K562 (cell line): Measurements from ENCODE around the gene SYT8. TPM values are rescaled to one million over a fixed set of nuclear protein-coding genes. Genes with fewer than 3 reads are reported as not detected.
A peak's percentile ranks its signal among the peaks of the same experiment; 100 is the strongest.

Experiments used
- ADNP ChIP-seq: fragments of 200-800 bp; sonication (Bioruptor generic); IDR thresholded peaks from 2 replicates; pipeline ENCODE4 v1.6.1; 2016; ENCODE audit warnings: missing genetic modification characterization, missing compliant biosample characterization
- ARID1B ChIP-seq: fragments of 450-650 bp; IDR thresholded peaks from 2 replicates; pipeline ENCODE4 v1.6.1; 2016; ENCODE audit warnings: antibody characterized with exemption, mild to moderate bottlenecking, inconsistent platforms
- CXXC5 ChIP-seq: fragments of 250-450 bp; sonication (Bioruptor Pico); IDR thresholded peaks from 2 replicates; pipeline ENCODE4 v1.8.0; 2022; ENCODE audit warnings: inconsistent platforms, mild to moderate bottlenecking, moderate library complexity
- FOXK2 ChIP-seq, 2 experiments: fragments of 450-650 bp; IDR thresholded peaks in 1 of 2; conservative IDR thresholded peaks in 1 of 2; 2 replicates each; pipeline ENCODE4 v1.6.1; 2016; ENCODE audit warnings: low read depth in 2 of 2, mild to moderate bottlenecking in 1 of 2
- NBN ChIP-seq: fragments of 450-650 bp; IDR thresholded peaks from 2 replicates; pipeline ENCODE4 v1.6.1; 2016; ENCODE audit warnings: low read depth, mild to moderate bottlenecking
- TEAD4 ChIP-seq, 2 experiments: sonication (generic) in 1 of 2; formaldehyde crosslinking in 1 of 2; IDR thresholded peaks; 2 replicates each; pipeline versions ENCODE4 v1.6.1 to v1.8.0; 2012 to 2022; ENCODE audit warnings: borderline replicate concordance in 1 of 2, inconsistent platforms in 1 of 2, low read length in 1 of 2, mild to moderate bottlenecking in 1 of 2, missing genetic modification reagents in 1 of 2
- TOE1 ChIP-seq, 2 experiments: fragments of 450-650 bp in 1 of 2; sonication (generic) in 1 of 2; formaldehyde crosslinking in 1 of 2; IDR thresholded peaks; 2 replicates each; pipeline versions ENCODE4 v1.7.1 to v1.8.0; 2016 to 2022; ENCODE audit warnings: borderline replicate concordance in 2 of 2, mild to moderate bottlenecking in 2 of 2, antibody characterized with exemption in 1 of 2, inconsistent platforms in 1 of 2, low read depth in 1 of 2, missing genetic modification reagents in 1 of 2, moderate library complexity in 1 of 2
- U2AF1 ChIP-seq: fragments of 200-400 bp; formaldehyde crosslinking; optimal IDR thresholded peaks from 2 replicates; pipeline ENCODE3; 2017; ENCODE audit warnings: mild to moderate bottlenecking, low read depth, low read length, moderate library complexity
- ZC3H8 ChIP-seq: fragments of 450-650 bp; IDR thresholded peaks from 2 replicates; pipeline ENCODE4 v1.6.1; 2017
- ZKSCAN1 ChIP-seq: fragments of 150-350 bp; IDR thresholded peaks from 2 replicates; pipeline ENCODE4 v1.6.1; 2016; ENCODE audit warnings: low read depth, low read length
- ZNF239 ChIP-seq: fragments of 250-450 bp; sonication (Bioruptor Pico); IDR thresholded peaks from 2 replicates; pipeline ENCODE4 v1.4.0; 2020; ENCODE audit warnings: mild to moderate bottlenecking
- ZNF384 ChIP-seq: IDR thresholded peaks from 2 replicates; pipeline ENCODE4 v1.6.1; 2012; ENCODE audit warnings: low read depth, low read length, improper control_type of control experiment
- ZNF436 ChIP-seq: fragments of 250-450, 450-650 bp; sonication (Bioruptor Pico); formaldehyde crosslinking; IDR thresholded peaks from 2 replicates; pipeline ENCODE4 v1.7.0; 2020; ENCODE audit warnings: mild to moderate bottlenecking
- ZNF583 ChIP-seq: fragments of 250-450 bp; sonication (Bioruptor Pico); IDR thresholded peaks from 2 replicates; pipeline ENCODE4 v1.4.0; 2020
- ZNF668 ChIP-seq: fragments of 250-450 bp; sonication (Bioruptor Pico); IDR thresholded peaks from 2 replicates; pipeline ENCODE4 v1.8.0; 2022; ENCODE audit warnings: mild to moderate bottlenecking, inconsistent platforms
- ZNF707 ChIP-seq: fragments of 250-450 bp; sonication (Bioruptor Pico); conservative IDR thresholded peaks from 2 replicates; pipeline ENCODE4 v1.8.0; 2022; ENCODE audit warnings: inconsistent platforms, mild to moderate bottlenecking, moderate library complexity
- ZNF830 ChIP-seq: fragments of 250-450 bp; sonication (Bioruptor Pico); IDR thresholded peaks from 2 replicates; pipeline ENCODE4 v1.5.0; 2021; ENCODE audit warnings: mild to moderate bottlenecking
- polyA plus RNA-seq, 8 experiments: library from polyadenylated mRNA; depleted of rRNA in 4 of 8; stranded (reverse) in 5 of 8; unstranded in 3 of 8; fragments of >200 nt; fragmentation: Nextera tagmentation in 2 of 8; fragmentation: Illumina TruSeq in 1 of 8; extraction: Ambion mirVana in 2 of 8; extraction: Trizol in 1 of 8; gene quantifications; 2 replicates each; pipeline versions ENCODE4 v1.2.1 to v1.2.3, GENCODE V29; 2011 to 2014; ENCODE audit warnings: inconsistent platforms in 1 of 8, missing spikeins in 1 of 8
- total RNA-seq, 7 experiments: library from RNA; depleted of rRNA in 6 of 7; stranded (reverse); fragments of >200 nt in 6 of 7; fragmentation: Illumina TruSeq in 2 of 7; extraction: Trizol in 2 of 7; gene quantifications; 2 replicates each; pipeline versions ENCODE4 v1.2.1 to v1.2.3, GENCODE V29; 2011 to 2021; ENCODE audit warnings: low replicate concordance in 1 of 7
- TF ChIP-seq, protein P1 (sequence below): fragments of 450-650 bp; formaldehyde crosslinking; IDR thresholded peaks from 2 replicates; pipeline ENCODE4 v1.4.0; 2022; ENCODE audit warnings: missing genetic modification characterization
- TF ChIP-seq, protein P2 (sequence below): fragments of 250-450 bp; sonication (Bioruptor Pico); IDR thresholded peaks from 2 replicates; pipeline ENCODE4 v1.5.0; 2020; ENCODE audit warnings: mild to moderate bottlenecking, borderline replicate concordance
- TF ChIP-seq, protein P3 (sequence below): fragments of 450-650 bp; IDR thresholded peaks from 2 replicates; pipeline ENCODE4 v1.6.1; 2018; ENCODE audit not compliant: partially characterized antibody
- TF ChIP-seq, protein P4 (sequence below): fragments of 250-450 bp; sonication (Bioruptor Pico); IDR thresholded peaks from 2 replicates; pipeline ENCODE4 v1.4.0; 2020; ENCODE audit warnings: mild to moderate bottlenecking, moderate library complexity

Gene SYT8
- total and polyA plus RNA-seq, 9 of the 15 experiments (the other 6 are each of a cell fraction or from before 2014, with no cell fraction given) = not detected

DNA sequence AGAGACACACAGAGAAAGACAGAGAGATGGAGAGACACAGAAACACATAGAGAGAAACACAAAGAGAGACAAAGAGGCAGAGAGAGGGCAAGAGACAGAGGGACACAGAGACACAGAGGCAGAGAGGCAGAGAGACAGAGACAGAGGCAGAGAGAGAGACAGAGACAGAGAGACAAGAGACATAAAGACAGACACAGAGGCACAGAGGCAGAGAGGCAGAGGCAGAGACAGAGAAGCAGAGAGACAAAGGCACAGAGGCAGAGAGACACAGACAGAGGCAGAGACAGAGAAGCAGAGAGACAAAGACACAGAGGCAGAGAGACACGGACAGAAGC lies 10.3 kb downstream of the SYT8 start (continued):
- TF ChIP-seq ADNP (tag) (peak; percentile 28; the same call in 1 of the 2 replicates), ZNF668 (CRISPR knock-in tag) (no peak), ZNF436 (CRISPR knock-in tag) (no peak), CXXC5 (CRISPR knock-in tag) (no peak), ZNF707 (CRISPR knock-in tag) (no peak), ARID1B (no peak), ZNF239 (no peak), TEAD4 (IDR thresholded peaks at IDR 0.05; ENCODE audit: low read length) (no peak), TEAD4 (CRISPR knock-in tag; IDR thresholded peaks at IDR 0.05; ENCODE audit: borderline replicate concordance) (no peak), ZNF583 (CRISPR knock-in tag) (no peak), ZNF384 (no peak), ZKSCAN1 (no peak), TOE1 (IDR thresholded peaks at IDR 0.05; ENCODE audit: borderline replicate concordance) (0 out of 2 replicates have a peak, but pooled peaks have one; percentile 8), TOE1 (CRISPR knock-in tag; IDR thresholded peaks at IDR 0.05; ENCODE audit: borderline replicate concordance, low read depth) (no peak), NBN (no peak), ZNF830 (CRISPR knock-in tag) (no peak), ZC3H8 (0 out of 2 replicates have a peak, but pooled peaks have one; percentile 52), U2AF1 (no peak), FOXK2 (conservative IDR thresholded peaks at IDR 0.05 in 1 of 2, IDR thresholded peaks at IDR 0.05 in 1 of 2; ENCODE audit: low read depth in 2 of 2) (0 out of 4 replicates have a peak, but pooled peaks of 1 of the 2 experiments have one; percentile 1)
- TF ChIP-seq, protein P1, sequence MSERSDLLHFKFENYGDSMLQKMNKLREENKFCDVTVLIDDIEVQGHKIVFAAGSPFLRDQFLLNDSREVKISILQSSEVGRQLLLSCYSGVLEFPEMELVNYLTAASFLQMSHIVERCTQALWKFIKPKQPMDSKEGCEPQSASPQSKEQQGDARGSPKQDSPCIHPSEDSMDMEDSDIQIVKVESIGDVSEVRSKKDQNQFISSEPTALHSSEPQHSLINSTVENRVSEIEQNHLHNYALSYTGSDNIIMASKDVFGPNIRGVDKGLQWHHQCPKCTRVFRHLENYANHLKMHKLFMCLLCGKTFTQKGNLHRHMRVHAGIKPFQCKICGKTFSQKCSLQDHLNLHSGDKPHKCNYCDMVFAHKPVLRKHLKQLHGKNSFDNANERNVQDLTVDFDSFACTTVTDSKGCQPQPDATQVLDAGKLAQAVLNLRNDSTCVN (CRISPR knock-in tag) = 0 out of 2 replicates have a peak, but pooled peaks have one; percentile 13
- TF ChIP-seq, protein P2, sequence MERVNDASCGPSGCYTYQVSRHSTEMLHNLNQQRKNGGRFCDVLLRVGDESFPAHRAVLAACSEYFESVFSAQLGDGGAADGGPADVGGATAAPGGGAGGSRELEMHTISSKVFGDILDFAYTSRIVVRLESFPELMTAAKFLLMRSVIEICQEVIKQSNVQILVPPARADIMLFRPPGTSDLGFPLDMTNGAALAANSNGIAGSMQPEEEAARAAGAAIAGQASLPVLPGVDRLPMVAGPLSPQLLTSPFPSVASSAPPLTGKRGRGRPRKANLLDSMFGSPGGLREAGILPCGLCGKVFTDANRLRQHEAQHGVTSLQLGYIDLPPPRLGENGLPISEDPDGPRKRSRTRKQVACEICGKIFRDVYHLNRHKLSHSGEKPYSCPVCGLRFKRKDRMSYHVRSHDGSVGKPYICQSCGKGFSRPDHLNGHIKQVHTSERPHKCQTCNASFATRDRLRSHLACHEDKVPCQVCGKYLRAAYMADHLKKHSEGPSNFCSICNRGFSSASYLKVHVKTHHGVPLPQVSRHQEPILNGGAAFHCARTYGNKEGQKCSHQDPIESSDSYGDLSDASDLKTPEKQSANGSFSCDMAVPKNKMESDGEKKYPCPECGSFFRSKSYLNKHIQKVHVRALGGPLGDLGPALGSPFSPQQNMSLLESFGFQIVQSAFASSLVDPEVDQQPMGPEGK = no peak
- TF ChIP-seq, protein P3, sequence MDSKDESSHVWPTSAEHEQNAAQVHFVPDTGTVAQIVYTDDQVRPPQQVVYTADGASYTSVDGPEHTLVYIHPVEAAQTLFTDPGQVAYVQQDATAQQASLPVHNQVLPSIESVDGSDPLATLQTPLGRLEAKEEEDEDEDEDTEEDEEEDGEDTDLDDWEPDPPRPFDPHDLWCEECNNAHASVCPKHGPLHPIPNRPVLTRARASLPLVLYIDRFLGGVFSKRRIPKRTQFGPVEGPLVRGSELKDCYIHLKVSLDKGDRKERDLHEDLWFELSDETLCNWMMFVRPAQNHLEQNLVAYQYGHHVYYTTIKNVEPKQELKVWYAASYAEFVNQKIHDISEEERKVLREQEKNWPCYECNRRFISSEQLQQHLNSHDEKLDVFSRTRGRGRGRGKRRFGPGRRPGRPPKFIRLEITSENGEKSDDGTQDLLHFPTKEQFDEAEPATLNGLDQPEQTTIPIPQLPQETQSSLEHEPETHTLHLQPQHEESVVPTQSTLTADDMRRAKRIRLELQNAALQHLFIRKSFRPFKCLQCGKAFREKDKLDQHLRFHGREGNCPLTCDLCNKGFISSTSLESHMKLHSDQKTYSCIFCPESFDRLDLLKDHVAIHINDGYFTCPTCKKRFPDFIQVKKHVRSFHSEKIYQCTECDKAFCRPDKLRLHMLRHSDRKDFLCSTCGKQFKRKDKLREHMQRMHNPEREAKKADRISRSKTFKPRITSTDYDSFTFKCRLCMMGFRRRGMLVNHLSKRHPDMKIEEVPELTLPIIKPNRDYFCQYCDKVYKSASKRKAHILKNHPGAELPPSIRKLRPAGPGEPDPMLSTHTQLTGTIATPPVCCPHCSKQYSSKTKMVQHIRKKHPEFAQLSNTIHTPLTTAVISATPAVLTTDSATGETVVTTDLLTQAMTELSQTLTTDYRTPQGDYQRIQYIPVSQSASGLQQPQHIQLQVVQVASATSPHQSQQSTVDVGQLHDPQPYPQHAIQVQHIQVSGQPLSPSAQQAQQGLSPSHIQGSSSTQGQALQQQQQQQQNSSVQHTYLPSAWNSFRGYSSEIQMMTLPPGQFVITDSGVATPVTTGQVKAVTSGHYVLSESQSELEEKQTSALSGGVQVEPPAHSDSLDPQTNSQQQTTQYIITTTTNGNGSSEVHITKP = no peak
- TF ChIP-seq, protein P4, sequence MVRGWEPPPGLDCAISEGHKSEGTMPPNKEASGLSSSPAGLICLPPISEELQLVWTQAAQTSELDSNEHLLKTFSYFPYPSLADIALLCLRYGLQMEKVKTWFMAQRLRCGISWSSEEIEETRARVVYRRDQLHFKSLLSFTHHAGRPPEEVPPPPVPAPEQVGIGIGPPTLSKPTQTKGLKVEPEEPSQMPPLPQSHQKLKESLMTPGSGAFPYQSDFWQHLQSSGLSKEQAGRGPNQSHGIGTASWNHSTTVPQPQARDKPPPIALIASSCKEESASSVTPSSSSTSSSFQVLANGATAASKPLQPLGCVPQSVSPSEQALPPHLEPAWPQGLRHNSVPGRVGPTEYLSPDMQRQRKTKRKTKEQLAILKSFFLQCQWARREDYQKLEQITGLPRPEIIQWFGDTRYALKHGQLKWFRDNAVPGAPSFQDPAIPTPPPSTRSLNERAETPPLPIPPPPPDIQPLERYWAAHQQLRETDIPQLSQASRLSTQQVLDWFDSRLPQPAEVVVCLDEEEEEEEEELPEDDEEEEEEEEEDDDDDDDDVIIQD = no peak
